Measurements from ENCODE around the gene MYOZ1.

GRCh38 chr10:73581918-73582317 is 59.4 kb downstream of the MYOZ1 start:
- TF ChIP-seq EZH2 (IDR thresholded peaks at IDR 0.05) (no peak), POLR2AphosphoS5 (IDR thresholded peaks at IDR 0.05; ENCODE audit: borderline replicate concordance, low read depth, low read length) (no peak)

Measured in SK-N-MC (cell line).